ENCODE measurements around the gene RBM4. TPM values are rescaled to one million over a fixed set of nuclear protein-coding genes. Genes with fewer than 3 reads are reported as not detected.
A peak's percentile ranks its signal among the peaks of the same experiment; 100 is the strongest.
"Not testable (repeated sequence)": the region's sequence is repeated elsewhere in the genome, so short reads cannot be mapped to it uniquely, and the experiment has no call there.

The RBM4 gene
- polyA plus RNA-seq, 1 experiment, result 183 TPM

- peaks cover 10% of the 10 kb centered on the region for H3K36me3 ChIP-seq (ENCODE audit: control insufficient read depth, insufficient read depth, low read length)
- CTCF ChIA-PET, result interaction anchor here (0.6 kb wide), 1 partner anchor 33 kb away, joined by 3 read pairs; no protein-coding TSS in a partner anchor
- POLR2A ChIA-PET, result no interaction called here
- no peak for TF ChIP-seq CTCF (IDR thresholded peaks at IDR 0.05; ENCODE audit: insufficient read depth, low read depth, low read length)
- DNase-seq (ENCODE audit: low read depth), result no peak
- H3K4me3 ChIP-seq (ENCODE audit: low read depth, low read length), result no peak overlapping the region
- no peaks in the 10 kb centered on the region for H3K27me3 ChIP-seq (ENCODE audit: control insufficient read depth, insufficient read depth, low read length)
Observed at GRCh38 chr11:66632952-66633351, 5.6 kb upstream of the RBM4 start.

- no peak for TF ChIP-seq CTCF (IDR thresholded peaks at IDR 0.05; ENCODE audit: insufficient read depth, low read depth, low read length)
- no peaks in the 10 kb centered on the region for H3K27me3 ChIP-seq (ENCODE audit: control insufficient read depth, insufficient read depth, low read length)
- no peak for DNase-seq (ENCODE audit: low read depth)
- H3K4me3 ChIP-seq (ENCODE audit: low read depth, low read length), result no peak overlapping the region
- CTCF ChIA-PET, result interaction anchor here (1.0 to 2.6 kb wide), 2 partner anchors 14 to 42 kb away, joined by 3 to 9 read pairs; partner anchors contain the start of gene RBM4B
- peaks cover 8% of the 10 kb centered on the region for H3K36me3 ChIP-seq (ENCODE audit: control insufficient read depth, insufficient read depth, low read length)
- POLR2A ChIA-PET, result no interaction called here
Observed at GRCh38 chr11:66636411-66636810, 2.1 kb upstream of the RBM4 start.

GRCh38 chr11:66637557-66638176 lies 836 bp upstream of the RBM4 start:
- peaks cover 8% of the 10 kb centered on the region for H3K36me3 ChIP-seq (ENCODE audit: control insufficient read depth, insufficient read depth, low read length)
- no peaks in the 10 kb centered on the region for H3K27me3 ChIP-seq (ENCODE audit: control insufficient read depth, insufficient read depth, low read length)
- no peak for DNase-seq (ENCODE audit: low read depth)
- POLR2A ChIA-PET, result interaction anchor here (0.6 to 1.7 kb wide), 2 partner anchors 20 to 724 kb away, joined by 4 to 8 read pairs; no protein-coding TSS in a partner anchor
- CTCF ChIA-PET, result interaction anchor here (0.7 to 2.6 kb wide), 9 partner anchors 8 to 338 kb away, joined by 3 to 9 read pairs (median 3); partner anchors contain the start of genes C11orf86 and RBM4B
- peak overlapping the region; percentile 39 for H3K4me3 ChIP-seq (ENCODE audit: low read depth, low read length)
- no peak for TF ChIP-seq CTCF (IDR thresholded peaks at IDR 0.05; ENCODE audit: insufficient read depth, low read depth, low read length)

GRCh38 chr11:66639066-66639813 lies 737 bp downstream of the RBM4 start:
- Histone ChIP-seq H3K27me3 (ENCODE audit: control insufficient read depth, insufficient read depth, low read length) (no peaks in the 10 kb centered on the region), H3K36me3 (ENCODE audit: control insufficient read depth, insufficient read depth, low read length) (peaks cover 15% of the 10 kb centered on the region), H3K4me3 (ENCODE audit: low read depth, low read length) (peak overlapping the region; percentile 70)
- peak; percentile 14; the same call in 1 of the 2 replicates for TF ChIP-seq CTCF (IDR thresholded peaks at IDR 0.05; ENCODE audit: insufficient read depth, low read depth, low read length)
- ChIA-PET CTCF (interaction anchor here (1.2 to 2.3 kb wide), 3 partner anchors 10 to 39 kb away, joined by 3 to 7 read pairs (median 3); partner anchors contain the start of gene RBM4B), POLR2A (interaction anchor here (0.6 to 1.7 kb wide), 2 partner anchors 20 to 22 kb away, joined by 3 to 8 read pairs; no protein-coding TSS in a partner anchor)
- DNase-seq (ENCODE audit: low read depth), result no peak

- POLR2A ChIA-PET; DNase-seq (ENCODE audit: low read depth); H3K27me3 ChIP-seq (ENCODE audit: control insufficient read depth, insufficient read depth, low read length): not testable (repeated sequence)
- CTCF ChIA-PET, result interaction anchor here (2.3 kb wide), 1 partner anchor 38 kb away, joined by 7 read pairs; the partner anchor contains the start of gene RBM4B
- H3K36me3 ChIP-seq (ENCODE audit: control insufficient read depth, insufficient read depth, low read length), result peaks cover 16% of the 10 kb centered on the region
- peak overlapping the region; percentile 70 for H3K4me3 ChIP-seq (ENCODE audit: low read depth, low read length)
Observed at GRCh38 chr11:66639814-66640340, 1.4 kb downstream of the RBM4 start.

All from BJ (cell line).